ENCODE measurements around the gene PI4KB.

Gene PI4KB

GRCh38 chr1:151273924-151274466 lies 53.2 kb downstream of the PI4KB start:
- H4K8ac ChIP-seq (ENCODE audit: low read depth, low read length) = no peak overlapping the region
- H3K79me2 ChIP-seq (ENCODE audit: control insufficient read depth, insufficient read depth, low read length, poor library complexity) = no peaks in the 10 kb centered on the region
- H3K18ac ChIP-seq (ENCODE audit: low read length) = no peak overlapping the region
- no peak overlapping the region for H2AK5ac ChIP-seq (ENCODE audit: low read length)
- no peak overlapping the region for H3K4me2 ChIP-seq (ENCODE audit: low read length)
- no peak overlapping the region for H2AFZ ChIP-seq (ENCODE audit: insufficient read depth, low read length, poor library complexity)
- no peaks in the 10 kb centered on the region for H3K27me3 ChIP-seq (ENCODE audit: insufficient read depth, low read length)
- H3K9me3 ChIP-seq (ENCODE audit: insufficient read depth, low read depth, low read length) = no peaks in the 10 kb centered on the region
- H4K91ac ChIP-seq (ENCODE audit: low read depth, low read length) = no peak overlapping the region
- no peak overlapping the region for H3K9ac ChIP-seq (ENCODE audit: low read length)
- H2BK120ac ChIP-seq (ENCODE audit: insufficient read depth, low read length, poor library complexity) = no peak overlapping the region
- no peak overlapping the region for H2BK12ac ChIP-seq (ENCODE audit: low read length)
- H2BK5ac ChIP-seq (ENCODE audit: low read depth, low read length, poor library complexity) = no peak overlapping the region
- no peaks in the 10 kb centered on the region for H3K79me1 ChIP-seq (ENCODE audit: low read length)
- no peak overlapping the region for H3K14ac ChIP-seq (ENCODE audit: low read length)
- H3K4me3 ChIP-seq (ENCODE audit: low read depth, low read length) = no peak overlapping the region
- H3K4me1 ChIP-seq (ENCODE audit: control insufficient read depth in 1 of 2, insufficient read depth in 2 of 2, low read length in 2 of 2) = no peaks in the 10 kb centered on the region
- no peak for DNase-seq
- no peak overlapping the region for H3K27ac ChIP-seq (ENCODE audit: low read depth, low read length)
- H4K12ac ChIP-seq (ENCODE audit: low read depth, low read length) = no peak overlapping the region
- no CpG with 5 or more reads among the region's 3 CpGs for WGBS (ENCODE audit: extremely low coverage, insufficient coverage, insufficient read length)
- H3K4ac ChIP-seq (ENCODE audit: low read depth, low read length) = no peak overlapping the region
- peaks cover 2% of the 10 kb centered on the region in 2 experiments for H3K36me3 ChIP-seq (ENCODE audit: control insufficient read depth in 1 of 2, insufficient read depth in 2 of 2, low read length in 2 of 2)
- no peak overlapping the region for H3K23ac ChIP-seq (ENCODE audit: low read length)

- no peaks in the 10 kb centered on the region for H3K9me3 ChIP-seq (ENCODE audit: insufficient read depth, low read depth, low read length)
- no peak overlapping the region for H3K14ac ChIP-seq (ENCODE audit: low read length)
- no peak overlapping the region for H4K91ac ChIP-seq (ENCODE audit: low read depth, low read length)
- no peak overlapping the region for H4K8ac ChIP-seq (ENCODE audit: low read depth, low read length)
- no peaks in the 10 kb centered on the region for H3K27me3 ChIP-seq (ENCODE audit: insufficient read depth, low read length)
- H3K4me3 ChIP-seq (ENCODE audit: low read depth, low read length) = no peak overlapping the region
- no peak overlapping the region for H2AK5ac ChIP-seq (ENCODE audit: low read length)
- H3K18ac ChIP-seq (ENCODE audit: low read length) = no peak overlapping the region
- no peak for DNase-seq
- H2AFZ ChIP-seq (ENCODE audit: insufficient read depth, low read length, poor library complexity) = no peak overlapping the region
- H4K12ac ChIP-seq (ENCODE audit: low read depth, low read length) = no peak overlapping the region
- H3K4me2 ChIP-seq (ENCODE audit: low read length) = no peak overlapping the region
- no peak overlapping the region for H2BK120ac ChIP-seq (ENCODE audit: insufficient read depth, low read length, poor library complexity)
- H2BK12ac ChIP-seq (ENCODE audit: low read length) = no peak overlapping the region
- no CpG with 5 or more reads among the region's 4 CpGs for WGBS (ENCODE audit: extremely low coverage, insufficient coverage, insufficient read length)
- H3K79me2 ChIP-seq (ENCODE audit: control insufficient read depth, insufficient read depth, low read length, poor library complexity) = no peaks in the 10 kb centered on the region
- H3K9ac ChIP-seq (ENCODE audit: low read length) = no peak overlapping the region
- H2BK5ac ChIP-seq (ENCODE audit: low read depth, low read length, poor library complexity) = no peak overlapping the region
- no peaks in the 10 kb centered on the region for H3K79me1 ChIP-seq (ENCODE audit: low read length)
- H3K36me3 ChIP-seq (ENCODE audit: control insufficient read depth in 1 of 2, insufficient read depth in 2 of 2, low read length in 2 of 2) = peaks cover 36 to 48% of the 10 kb centered on the region in 2 experiments
- no peak overlapping the region for H3K23ac ChIP-seq (ENCODE audit: low read length)
- no peaks in the 10 kb centered on the region for H3K4me1 ChIP-seq (ENCODE audit: control insufficient read depth in 1 of 2, insufficient read depth in 2 of 2, low read length in 2 of 2)
- H3K27ac ChIP-seq (ENCODE audit: low read depth, low read length) = no peak overlapping the region
- no peak overlapping the region for H3K4ac ChIP-seq (ENCODE audit: low read depth, low read length)
These were observed 59.5 kb downstream of the PI4KB start for GRCh38 chr1:151267760-151268159.

GRCh38 chr1:151266821-151267220 lies 60.4 kb downstream of the PI4KB start:
- Histone ChIP-seq H3K9ac (ENCODE audit: low read length) (no peak overlapping the region), H3K79me2 (ENCODE audit: control insufficient read depth, insufficient read depth, low read length, poor library complexity) (no peaks in the 10 kb centered on the region), H4K8ac (ENCODE audit: low read depth, low read length) (no peak overlapping the region), H3K4me1 (ENCODE audit: control insufficient read depth in 1 of 2, insufficient read depth in 2 of 2, low read length in 2 of 2) (no peaks in the 10 kb centered on the region), H3K4ac (ENCODE audit: low read depth, low read length) (no peak overlapping the region), H3K9me3 (ENCODE audit: insufficient read depth, low read depth, low read length) (no peaks in the 10 kb centered on the region), H3K23ac (ENCODE audit: low read length) (no peak overlapping the region), H2BK12ac (ENCODE audit: low read length) (no peak overlapping the region), H2BK5ac (ENCODE audit: low read depth, low read length, poor library complexity) (no peak overlapping the region), H2AK5ac (ENCODE audit: low read length) (no peak overlapping the region), H2BK120ac (ENCODE audit: insufficient read depth, low read length, poor library complexity) (no peak overlapping the region), H3K18ac (ENCODE audit: low read length) (no peak overlapping the region), H3K79me1 (ENCODE audit: low read length) (no peaks in the 10 kb centered on the region), H4K12ac (ENCODE audit: low read depth, low read length) (no peak overlapping the region), H3K36me3 (ENCODE audit: control insufficient read depth in 1 of 2, insufficient read depth in 2 of 2, low read length in 2 of 2) (peaks cover 39 to 52% of the 10 kb centered on the region in 2 experiments), H3K4me2 (ENCODE audit: low read length) (no peak overlapping the region), H2AFZ (ENCODE audit: insufficient read depth, low read length, poor library complexity) (no peak overlapping the region), H3K14ac (ENCODE audit: low read length) (no peak overlapping the region), H3K4me3 (ENCODE audit: low read depth, low read length) (no peak overlapping the region), H4K91ac (ENCODE audit: low read depth, low read length) (no peak overlapping the region), H3K27ac (ENCODE audit: low read depth, low read length) (no peak overlapping the region), H3K27me3 (ENCODE audit: insufficient read depth, low read length) (no peaks in the 10 kb centered on the region)
- no CpG with 5 or more reads among the region's 8 CpGs for WGBS (ENCODE audit: extremely low coverage, insufficient coverage, insufficient read length)
- DNase-seq = no peak

- H3K4me2 ChIP-seq (ENCODE audit: low read length) = no peak overlapping the region
- H2AK5ac ChIP-seq (ENCODE audit: low read length) = no peak overlapping the region
- no CpG with 5 or more reads among the region's 3 CpGs for WGBS (ENCODE audit: extremely low coverage, insufficient coverage, insufficient read length)
- H3K4ac ChIP-seq (ENCODE audit: low read depth, low read length) = no peak overlapping the region
- no peak overlapping the region for H4K91ac ChIP-seq (ENCODE audit: low read depth, low read length)
- no peaks in the 10 kb centered on the region for H3K27me3 ChIP-seq (ENCODE audit: insufficient read depth, low read length)
- no peaks in the 10 kb centered on the region for H3K9me3 ChIP-seq (ENCODE audit: insufficient read depth, low read depth, low read length)
- H3K79me1 ChIP-seq (ENCODE audit: low read length) = no peaks in the 10 kb centered on the region
- no peak overlapping the region for H2BK5ac ChIP-seq (ENCODE audit: low read depth, low read length, poor library complexity)
- H2BK12ac ChIP-seq (ENCODE audit: low read length) = no peak overlapping the region
- H3K4me1 ChIP-seq (ENCODE audit: control insufficient read depth in 1 of 2, insufficient read depth in 2 of 2, low read length in 2 of 2) = no peaks in the 10 kb centered on the region
- H3K79me2 ChIP-seq (ENCODE audit: control insufficient read depth, insufficient read depth, low read length, poor library complexity) = no peaks in the 10 kb centered on the region
- no peak overlapping the region for H2BK120ac ChIP-seq (ENCODE audit: insufficient read depth, low read length, poor library complexity)
- H2AFZ ChIP-seq (ENCODE audit: insufficient read depth, low read length, poor library complexity) = no peak overlapping the region
- H3K23ac ChIP-seq (ENCODE audit: low read length) = no peak overlapping the region
- no peak for DNase-seq
- H3K4me3 ChIP-seq (ENCODE audit: low read depth, low read length) = no peak overlapping the region
- no peak overlapping the region for H3K18ac ChIP-seq (ENCODE audit: low read length)
- no peak overlapping the region for H3K9ac ChIP-seq (ENCODE audit: low read length)
- H3K27ac ChIP-seq (ENCODE audit: low read depth, low read length) = no peak overlapping the region
- H4K8ac ChIP-seq (ENCODE audit: low read depth, low read length) = no peak overlapping the region
- H4K12ac ChIP-seq (ENCODE audit: low read depth, low read length) = no peak overlapping the region
- no peak overlapping the region for H3K14ac ChIP-seq (ENCODE audit: low read length)
- peaks cover 42 to 52% of the 10 kb centered on the region in 2 experiments for H3K36me3 ChIP-seq (ENCODE audit: control insufficient read depth in 1 of 2, insufficient read depth in 2 of 2, low read length in 2 of 2)
These were observed 60.9 kb downstream of the PI4KB start for GRCh38 chr1:151266315-151266714.

All from trophoblast cell (in vitro differentiated cells and primary cell).